GM12891 (cell line): Measurements from ENCODE around the gene SFTPA2.

ENCODE experiments used
- POLR2A ChIP-seq: IDR thresholded peaks from 2 replicates; pipeline ENCODE4 v1.6.1; 2011; ENCODE audit warnings: low read depth, low read length, control low read depth
- POLR2AphosphoS5 ChIP-seq: IDR thresholded peaks from 2 replicates; pipeline ENCODE4 v1.6.1; 2011; ENCODE audit warnings: low read depth, low read length, control low read depth
- SPI1 ChIP-seq: IDR thresholded peaks from 2 replicates; pipeline ENCODE4 v1.6.1; 2011; ENCODE audit warnings: low read depth, low read length, control low read depth
- TAF1 ChIP-seq: IDR thresholded peaks from 2 replicates; pipeline ENCODE4 v1.6.1; 2011; ENCODE audit warnings: low read depth, low read length, control low read depth

DNA sequence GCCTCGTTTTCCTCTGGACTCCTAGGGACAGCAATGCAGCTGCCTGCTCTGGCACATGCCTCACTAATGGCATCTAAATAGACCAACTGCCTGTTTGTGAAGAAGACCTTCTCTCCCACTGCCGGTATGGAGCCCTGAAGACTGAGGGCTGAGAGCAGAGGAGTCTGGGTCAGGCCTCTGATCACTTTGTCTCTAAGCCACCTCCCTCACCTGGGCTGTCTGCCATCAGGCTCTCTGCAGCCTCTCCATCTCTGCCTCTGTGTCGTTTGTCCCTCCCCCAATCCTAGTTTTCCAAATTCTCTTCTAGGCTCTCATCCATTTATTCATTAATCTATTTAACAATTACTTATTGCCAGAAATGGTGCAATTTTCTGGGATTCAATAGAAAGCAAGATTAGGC is 35.3 kb upstream of the SFTPA2 start:
- TF ChIP-seq POLR2AphosphoS5 (no peak), TAF1 (no peak), POLR2A (no peak), SPI1 (no peak)
